MM.1S (cell line): ENCODE data around the gene ZNF225.

ENCODE experiments used
- DNase-seq: peaks from one replicate; pipeline ENCODE4 v3.0.0-alpha.2; 2015
- H2AFZ ChIP-seq: fragments of 300-600 bp; sonication (generic); 2 replicates; pipeline ENCODE4 v1.6.0; 2016; ENCODE audit warnings: antibody characterized with exemption, low read length
- H3F3A ChIP-seq: fragments of 300-600 bp; sonication (generic); 2 replicates; pipeline ENCODE4 v1.6.1; 2016; ENCODE audit warnings: mild to moderate bottlenecking, antibody characterized with exemption, low read length, moderate library complexity, mixed read lengths; ENCODE audit not compliant: insufficient read depth
- H3K27ac ChIP-seq: fragments of 300-600 bp; sonication (generic); 2 replicates; pipeline ENCODE4 v1.5.1; 2016; ENCODE audit warnings: mild to moderate bottlenecking, low read length
- H3K27me3 ChIP-seq: fragments of 300-600 bp; sonication (generic); replicated peaks from 2 replicates; pipeline ENCODE4 v1.6.0; 2016; ENCODE audit warnings: low read length; ENCODE audit not compliant: insufficient read depth
- H3K36me3 ChIP-seq: fragments of 300-600 bp; sonication (generic); replicated peaks from 2 replicates; pipeline ENCODE4 v1.6.1; 2016; ENCODE audit warnings: mild to moderate bottlenecking, low read length, mixed read lengths; ENCODE audit not compliant: insufficient read depth
- H3K4me1 ChIP-seq: fragments of 300-600 bp; sonication (generic); 2 replicates; pipeline ENCODE4 v1.6.1; 2016; ENCODE audit warnings: low read length, mixed read lengths
- H3K4me2 ChIP-seq: fragments of 300-600 bp; sonication (generic); 2 replicates; pipeline ENCODE4 v1.6.0; 2016; ENCODE audit warnings: low read depth, low read length
- H3K4me3 ChIP-seq: fragments of 300-600 bp; sonication (generic); 2 replicates; pipeline ENCODE4 v1.5.1; 2016; ENCODE audit warnings: low read length, mixed read lengths
- H3K79me2 ChIP-seq: fragments of 300-600 bp; sonication (generic); 2 replicates; pipeline ENCODE4 v1.6.1; 2016; ENCODE audit warnings: mixed run types, low read length, mixed read lengths
- H3K9ac ChIP-seq: fragments of 300-600 bp; sonication (generic); 2 replicates; pipeline ENCODE4 v1.6.1; 2016; ENCODE audit warnings: low read length, mixed read lengths
- H3K9me2 ChIP-seq: fragments of 300-600 bp; sonication (generic); replicated peaks from 2 replicates; pipeline ENCODE4 v1.6.1; 2016; ENCODE audit warnings: mild to moderate bottlenecking, low read length, mixed read lengths; ENCODE audit not compliant: insufficient read depth
- H3K9me3 ChIP-seq: fragments of 300-600 bp; sonication (generic); replicated peaks from 2 replicates; pipeline ENCODE4 v1.6.1; 2016; ENCODE audit warnings: mild to moderate bottlenecking, low read length, mixed read lengths; ENCODE audit not compliant: insufficient read depth
- H4K20me1 ChIP-seq: fragments of 300-600 bp; sonication (generic); 2 replicates; pipeline ENCODE4 v1.6.1; 2016; ENCODE audit warnings: mild to moderate bottlenecking, low read length, moderate library complexity, mixed read lengths; ENCODE audit not compliant: insufficient read depth
- EZH2 ChIP-seq: fragments of 300-600 bp; sonication (generic); optimal IDR thresholded peaks from 2 replicates; pipeline ENCODE3; 2017; ENCODE audit warnings: low read depth, mild to moderate bottlenecking, antibody characterized with exemption, low read length, mixed read lengths
- EZH2phosphoT487 ChIP-seq: fragments of 300-600 bp; sonication (generic); IDR thresholded peaks from 2 replicates; pipeline ENCODE4 v1.6.1; 2018; ENCODE audit warnings: antibody characterized with exemption, low read length
- TF ChIP-seq, protein P1 (sequence below): fragments of 300-600 bp; sonication (generic); IDR thresholded peaks from 2 replicates; pipeline ENCODE4 v1.5.1; 2016; ENCODE audit warnings: antibody characterized with exemption, low read length, mixed read lengths

The ZNF225 gene

DNA sequence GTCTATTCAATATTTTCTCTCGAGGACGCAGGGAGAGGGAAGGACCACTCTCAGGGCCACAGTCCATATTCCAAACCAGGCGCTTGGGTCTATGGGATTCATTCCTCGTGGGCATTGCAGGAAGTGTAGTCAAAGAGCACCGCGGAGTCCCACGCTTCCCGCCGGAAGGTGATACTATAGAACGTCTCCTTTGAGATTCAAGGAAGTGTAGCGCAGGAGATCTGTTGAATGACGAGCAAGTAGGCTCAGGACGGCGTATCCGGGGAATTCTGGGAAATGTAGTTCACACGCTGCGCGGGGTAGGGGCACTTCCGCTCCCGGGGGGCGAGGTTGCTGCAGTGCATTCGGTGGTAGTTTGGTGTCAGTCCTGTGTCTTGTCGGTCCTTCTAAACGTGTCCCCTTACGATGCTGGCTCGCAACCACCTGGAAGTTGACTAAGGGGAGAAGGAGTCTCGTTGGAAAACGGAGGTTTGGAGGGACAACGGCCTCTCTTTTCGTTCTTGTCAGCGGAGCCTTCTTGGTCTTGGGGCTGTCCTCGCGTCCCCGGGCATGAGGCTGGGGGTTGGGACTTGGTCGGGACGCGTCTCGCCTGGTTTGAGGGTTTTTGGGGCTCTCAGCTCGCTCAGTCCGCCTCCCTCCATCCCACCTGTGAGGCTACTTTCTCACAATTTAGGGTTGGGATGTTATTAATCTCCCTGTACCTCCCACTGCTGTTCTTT, 41.2 kb upstream of the ZNF225 start, which contains the start of gene ZNF284:
Gene ZNF284 (plus strand): TSS at position 336 of the 719 bp plus-strand sequence. CDS start 4,231 bp downstream, outside the sequence.
- H3K9me2 ChIP-seq: no peaks in the 10 kb centered on the region
- peak within 1 kb of the TSS; percentile 63 for H3K4me3 ChIP-seq
- no peaks in the 10 kb centered on the region for H3K36me3 ChIP-seq
- peak within 1 kb of the TSS; percentile 76 for H3K4me2 ChIP-seq
- H3K9me3 ChIP-seq: no peaks in the 10 kb centered on the region
- no peaks in the 10 kb centered on the region for H3K4me1 ChIP-seq
- no peak within 1 kb of the TSS for H3K9ac ChIP-seq
- H3K79me2 ChIP-seq: no peaks in the 10 kb centered on the region
- H3F3A ChIP-seq: no peaks in the 10 kb centered on the region
- H2AFZ ChIP-seq: peak within 1 kb of the TSS; percentile 90
- H3K27me3 ChIP-seq: no peaks in the 10 kb centered on the region
- TF ChIP-seq EZH2phosphoT487 (no peak), EZH2 (no peak)
- TF ChIP-seq, protein P1, sequence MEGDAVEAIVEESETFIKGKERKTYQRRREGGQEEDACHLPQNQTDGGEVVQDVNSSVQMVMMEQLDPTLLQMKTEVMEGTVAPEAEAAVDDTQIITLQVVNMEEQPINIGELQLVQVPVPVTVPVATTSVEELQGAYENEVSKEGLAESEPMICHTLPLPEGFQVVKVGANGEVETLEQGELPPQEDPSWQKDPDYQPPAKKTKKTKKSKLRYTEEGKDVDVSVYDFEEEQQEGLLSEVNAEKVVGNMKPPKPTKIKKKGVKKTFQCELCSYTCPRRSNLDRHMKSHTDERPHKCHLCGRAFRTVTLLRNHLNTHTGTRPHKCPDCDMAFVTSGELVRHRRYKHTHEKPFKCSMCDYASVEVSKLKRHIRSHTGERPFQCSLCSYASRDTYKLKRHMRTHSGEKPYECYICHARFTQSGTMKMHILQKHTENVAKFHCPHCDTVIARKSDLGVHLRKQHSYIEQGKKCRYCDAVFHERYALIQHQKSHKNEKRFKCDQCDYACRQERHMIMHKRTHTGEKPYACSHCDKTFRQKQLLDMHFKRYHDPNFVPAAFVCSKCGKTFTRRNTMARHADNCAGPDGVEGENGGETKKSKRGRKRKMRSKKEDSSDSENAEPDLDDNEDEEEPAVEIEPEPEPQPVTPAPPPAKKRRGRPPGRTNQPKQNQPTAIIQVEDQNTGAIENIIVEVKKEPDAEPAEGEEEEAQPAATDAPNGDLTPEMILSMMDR: no peak
- H4K20me1 ChIP-seq: no peaks in the 10 kb centered on the region
- peak; percentile 52 for DNase-seq
- no peak within 1 kb of the TSS for H3K27ac ChIP-seq

- Histone ChIP-seq H2AFZ (peak overlapping the region; percentile 90), H3K4me2 (peak overlapping the region; percentile 76; the same call in 1 of the 2 replicates), H3K9me3 (no peaks in the 10 kb centered on the region), H3K9ac (no peak overlapping the region), H3K27me3 (no peaks in the 10 kb centered on the region), H3K9me2 (no peaks in the 10 kb centered on the region), H3K27ac (no peak overlapping the region), H3K4me3 (peak overlapping the region; percentile 63), H4K20me1 (no peaks in the 10 kb centered on the region), H3K36me3 (no peaks in the 10 kb centered on the region), H3K4me1 (no peaks in the 10 kb centered on the region), H3K79me2 (no peaks in the 10 kb centered on the region), H3F3A (no peaks in the 10 kb centered on the region)
- TF ChIP-seq EZH2 (no peak), EZH2phosphoT487 (no peak)
- TF ChIP-seq, protein P1: no peak
- DNase-seq: no peak
Measured at GRCh38 chr19:44072543-44073401, 40.4 kb upstream of the ZNF225 start.

- H4K20me1 ChIP-seq: no peaks in the 10 kb centered on the region
Measured at GRCh38 chr19:44076325-44076724, 36.9 kb upstream of the ZNF225 start.

More at GRCh38 chr19:44076325-44076724, 36.9 kb upstream of the ZNF225 start:
- no peak for TF ChIP-seq EZH2phosphoT487
- TF ChIP-seq, protein P1: no peak
- no peak for TF ChIP-seq EZH2
- H3K9me2 ChIP-seq: no peaks in the 10 kb centered on the region
- H3F3A ChIP-seq: no peaks in the 10 kb centered on the region
- H3K79me2 ChIP-seq: no peaks in the 10 kb centered on the region
- no peak overlapping the region for H3K27ac ChIP-seq
- H3K9me3 ChIP-seq: no peaks in the 10 kb centered on the region
- H3K4me1 ChIP-seq: no peaks in the 10 kb centered on the region
- no peaks in the 10 kb centered on the region for H3K36me3 ChIP-seq
- no peak overlapping the region for H2AFZ ChIP-seq
- no peak overlapping the region for H3K4me3 ChIP-seq
- H3K27me3 ChIP-seq: no peaks in the 10 kb centered on the region
- no peak overlapping the region for H3K9ac ChIP-seq
- H3K4me2 ChIP-seq: no peak overlapping the region
- no peak for DNase-seq
